ENCODE results near the gene KDM4B.

KDM4B gene

GRCh38 chr19:5036698-5037563, 68.0 kb downstream of the KDM4B start:
- DNase-seq: no peak

GRCh38 chr19:5037936-5038335, 69.0 kb downstream of the KDM4B start:
- no peak for DNase-seq

GRCh38 chr19:5038631-5039271, 69.8 kb downstream of the KDM4B start:
- no peak for DNase-seq

GRCh38 chr19:5039642-5040543, 71.0 kb downstream of the KDM4B start:
- no peak for DNase-seq

- no peak for DNase-seq
Observed at GRCh38 chr19:5040544-5041167, 71.7 kb downstream of the KDM4B start.

- no peak for DNase-seq
Observed at GRCh38 chr19:5041168-5041912, 72.4 kb downstream of the KDM4B start.

GRCh38 chr19:5041913-5042187, 72.9 kb downstream of the KDM4B start:
- no peak for DNase-seq

GRCh38 chr19:5042556-5042955, 73.6 kb downstream of the KDM4B start:
- DNase-seq: no peak

GRCh38 chr19:5045029-5045428, 76.1 kb downstream of the KDM4B start:
- no peak for DNase-seq

GRCh38 chr19:5045956-5046338, 77.0 kb downstream of the KDM4B start:
- no peak for DNase-seq

- DNase-seq: no peak
Observed at GRCh38 chr19:5046339-5047039, 77.6 kb downstream of the KDM4B start.

- DNase-seq: no peak
Observed at GRCh38 chr19:5047251-5047935, 78.5 kb downstream of the KDM4B start.

- DNase-seq: peak; percentile 49 to 52
Observed at GRCh38 chr19:5048091-5048726, 79.3 kb downstream of the KDM4B start.

GRCh38 chr19:5048727-5049553, 80.0 kb downstream of the KDM4B start:
- DNase-seq: no peak

- no peak for DNase-seq
Observed at GRCh38 chr19:5049561-5049960, 80.6 kb downstream of the KDM4B start.

- no peak for DNase-seq
Observed at GRCh38 chr19:5050067-5050656, 81.2 kb downstream of the KDM4B start.

GRCh38 chr19:5050905-5051304, 82.0 kb downstream of the KDM4B start:
- DNase-seq: no peak

GRCh38 chr19:5051619-5052018, 82.7 kb downstream of the KDM4B start:
- no peak for DNase-seq

- DNase-seq: no peak
Observed at GRCh38 chr19:5052515-5052914, 83.6 kb downstream of the KDM4B start.
